Left renal pelvis (tissue), 4 donors: ENCODE results near the gene ZCCHC2. TPM values are rescaled to one million over a fixed set of nuclear protein-coding genes. Genes with fewer than 3 reads are reported as not detected.

Experiments used
- polyA plus RNA-seq, 4 donors: library from polyadenylated mRNA; unstranded; fragments of 120-200 nt; gene quantifications; one replicate each; pipeline ENCODE4 v1.2.1, GENCODE V29; 2013; ENCODE audit not compliant: insufficient read length in 4 of 4

The ZCCHC2 gene
- polyA plus RNA-seq, 4 donors: 10.1 to 18.6 (median 15.3) TPM

Other genes starting within 250 kb of the ZCCHC2 start
- gene TNFRSF11A, start 197.7 kb upstream of the ZCCHC2 start, polyA plus RNA-seq: 1 to 10 TPM; 2.1 to 3.2 (median 2.6) TPM
- gene PHLPP1, start 192.5 kb downstream of the ZCCHC2 start, polyA plus RNA-seq: 10 to 100 TPM; 13.8 to 22.5 (median 16.6) TPM